H7 (cell line): ENCODE measurements around the gene MKKS. TPM values are rescaled to one million over a fixed set of nuclear protein-coding genes. Genes with fewer than 3 reads are reported as not detected.
A peak's percentile ranks its signal among the peaks of the same experiment; 100 is the strongest.

Experiments used
- DNase-seq: peaks from one replicate; pipeline ENCODE4 v3.0.0; 2012
- H3K27me3 ChIP-seq: 2 replicates; pipeline ENCODE4 v1.6.0; 2011; ENCODE audit warnings: mild to moderate bottlenecking, low read length; ENCODE audit not compliant: control insufficient read depth, insufficient read depth
- H3K36me3 ChIP-seq: replicated peaks from 2 replicates; pipeline ENCODE4 v1.5.1; 2011; ENCODE audit warnings: low read length; ENCODE audit not compliant: control insufficient read depth, insufficient read depth
- H3K4me3 ChIP-seq: 2 replicates; pipeline ENCODE4 v1.5.1; 2011; ENCODE audit warnings: low read depth, mild to moderate bottlenecking, control low read depth, low read length, moderate library complexity; ENCODE audit not compliant: insufficient read depth
- total RNA-seq: library from RNA; depleted of rRNA; stranded (reverse); fragments of >200 nt; shearing (Covaris generic); gene quantifications from 2 replicates; pipeline ENCODE4 v1.2.3, GENCODE V29; 2014

Gene MKKS
- total RNA-seq, 1 experiment from 2014 or later: 14.6 TPM

GRCh38 chr20:10466325-10466724, 32.3 kb upstream of the MKKS start:
- DNase-seq: peak; percentile 21
- H3K4me3 ChIP-seq: no peak overlapping the region
- H3K36me3 ChIP-seq: no peaks in the 10 kb centered on the region
- H3K27me3 ChIP-seq: no peaks in the 10 kb centered on the region

- no peak for DNase-seq
- Histone ChIP-seq H3K4me3 (no peak overlapping the region), H3K27me3 (no peaks in the 10 kb centered on the region), H3K36me3 (no peaks in the 10 kb centered on the region)
These were observed 31.1 kb upstream of the MKKS start for GRCh38 chr20:10465135-10465534.

DNA sequence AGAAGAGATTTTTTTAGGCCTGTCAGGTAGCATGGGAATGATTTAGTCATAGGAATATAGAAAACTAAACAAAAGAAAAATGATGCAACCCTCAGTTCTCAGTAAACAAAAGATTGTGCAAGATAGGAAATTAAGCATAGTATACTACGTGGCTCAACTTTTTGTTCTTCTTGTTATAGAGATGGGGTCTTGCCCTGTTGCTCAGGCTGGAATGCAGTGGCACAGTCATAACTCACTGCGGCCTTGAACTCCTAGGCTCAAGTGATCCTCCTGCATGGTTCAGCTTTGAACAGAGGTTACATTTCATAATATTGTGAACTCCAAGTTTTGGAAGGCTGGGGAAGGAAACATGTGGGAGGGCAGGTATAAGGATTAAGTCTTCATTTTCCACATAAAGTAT, 29.6 kb upstream of the MKKS start:
- no peak overlapping the region for H3K4me3 ChIP-seq
- H3K27me3 ChIP-seq: no peaks in the 10 kb centered on the region
- no peak for DNase-seq
- H3K36me3 ChIP-seq: no peaks in the 10 kb centered on the region

DNA sequence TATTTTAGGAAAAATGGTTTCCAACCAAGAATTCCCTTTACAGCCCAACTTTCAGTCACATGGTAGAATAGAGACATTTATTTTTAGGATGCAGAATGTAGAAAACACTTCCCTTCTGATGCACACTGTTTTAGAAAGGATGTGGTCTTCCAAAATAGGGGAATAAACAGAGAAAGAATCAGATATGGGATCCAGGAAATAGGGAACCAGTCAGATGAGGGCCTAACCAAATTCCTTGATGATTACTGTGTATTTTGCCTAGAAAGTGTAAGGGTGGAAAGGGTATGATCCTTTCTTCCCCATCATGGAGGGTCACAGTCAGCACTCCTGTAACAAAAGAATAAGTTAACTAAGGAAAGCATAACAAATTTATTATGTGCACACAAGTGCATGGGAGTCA, 28.5 kb upstream of the MKKS start:
- Histone ChIP-seq H3K36me3 (no peaks in the 10 kb centered on the region), H3K4me3 (no peak overlapping the region), H3K27me3 (no peaks in the 10 kb centered on the region)
- DNase-seq: no peak

GRCh38 chr20:10461495-10461894, 27.5 kb upstream of the MKKS start:
- no peaks in the 10 kb centered on the region for H3K36me3 ChIP-seq
- no peak for DNase-seq
- no peak overlapping the region for H3K4me3 ChIP-seq
- no peaks in the 10 kb centered on the region for H3K27me3 ChIP-seq

DNA sequence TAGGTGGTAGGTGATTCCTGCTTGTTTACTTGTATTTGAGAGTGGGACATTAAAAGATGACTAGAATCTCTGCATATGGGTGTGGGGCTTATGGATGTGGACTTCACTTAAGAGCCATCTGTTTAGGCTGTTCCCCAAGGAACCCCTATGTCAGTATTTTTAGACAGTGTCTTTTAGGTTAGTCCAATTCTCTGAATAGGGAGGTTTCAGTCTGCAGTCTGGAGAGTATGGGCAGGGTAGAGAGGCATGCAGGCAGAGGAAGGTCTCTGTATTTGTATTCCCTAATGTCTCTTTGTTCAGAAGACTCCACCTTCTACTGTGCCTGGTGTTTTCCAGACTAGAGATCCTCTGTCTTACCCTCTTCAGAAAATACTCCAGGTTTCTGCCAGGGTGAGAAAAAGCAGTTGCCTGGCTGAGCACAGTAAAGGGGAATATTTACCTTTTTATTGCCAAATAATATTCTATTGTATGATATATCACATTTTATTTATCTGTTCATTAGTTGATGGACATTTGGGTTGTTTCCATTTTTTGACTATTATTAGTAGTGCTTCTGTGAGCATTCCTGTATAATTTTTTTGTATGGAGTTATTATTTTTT, 20.2 kb upstream of the MKKS start:
- Histone ChIP-seq H3K27me3 (no peaks in the 10 kb centered on the region), H3K36me3 (no peaks in the 10 kb centered on the region), H3K4me3 (no peak overlapping the region)
- no peak for DNase-seq

DNA sequence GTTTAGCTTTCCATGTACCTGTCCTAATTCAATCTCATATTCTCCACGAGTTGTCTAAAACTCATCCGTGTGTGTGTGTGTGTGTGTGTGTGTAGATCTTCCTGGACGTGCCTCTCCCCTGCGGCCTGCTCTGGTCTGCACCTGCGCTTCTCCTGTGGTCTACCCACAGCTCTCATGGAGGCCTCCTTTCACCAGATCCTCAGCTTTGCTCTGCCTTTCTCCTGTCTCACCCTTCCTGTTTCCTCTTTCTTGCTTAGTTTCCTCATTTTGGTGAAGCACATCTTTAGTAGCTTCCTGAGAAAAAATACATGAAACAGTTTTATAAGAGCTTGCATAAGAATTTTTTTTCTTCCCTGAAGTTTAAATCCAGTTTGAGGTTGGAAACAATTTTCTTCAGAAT, 19.2 kb upstream of the MKKS start:
- Histone ChIP-seq H3K27me3 (no peaks in the 10 kb centered on the region), H3K4me3 (no peak overlapping the region), H3K36me3 (no peaks in the 10 kb centered on the region)
- DNase-seq: no peak

GRCh38 chr20:10449270-10449669, 15.2 kb upstream of the MKKS start:
- Histone ChIP-seq H3K36me3 (no peaks in the 10 kb centered on the region), H3K27me3 (no peaks in the 10 kb centered on the region), H3K4me3 (no peak overlapping the region)
- DNase-seq: no peak

GRCh38 chr20:10448270-10449156, 14.5 kb upstream of the MKKS start:
- H3K4me3 ChIP-seq: no peak overlapping the region
- DNase-seq: peak; percentile 14
- H3K27me3 ChIP-seq: no peaks in the 10 kb centered on the region
- H3K36me3 ChIP-seq: no peaks in the 10 kb centered on the region

DNA sequence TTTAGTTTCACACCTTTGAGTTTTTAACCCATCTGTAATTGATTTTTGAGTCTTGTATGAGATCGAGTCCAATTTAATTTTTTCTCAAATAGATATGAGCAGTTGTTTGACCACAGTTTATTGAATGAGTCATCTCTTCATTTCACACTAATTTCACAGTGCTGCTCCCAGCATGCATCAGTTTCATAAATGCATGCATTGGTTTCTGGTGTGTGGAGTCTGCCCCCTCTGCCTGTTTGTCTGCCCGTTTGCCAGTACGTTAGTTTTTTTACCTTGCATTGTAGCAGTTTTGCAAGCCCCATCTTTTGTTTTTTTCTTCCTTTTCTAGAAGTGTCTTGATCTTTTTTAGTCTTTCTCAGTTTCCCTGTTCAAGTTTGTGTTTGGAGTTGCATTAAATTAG, 13.0 kb upstream of the MKKS start:
- H3K4me3 ChIP-seq: no peak overlapping the region
- no peak for DNase-seq
- no peaks in the 10 kb centered on the region for H3K27me3 ChIP-seq
- no peaks in the 10 kb centered on the region for H3K36me3 ChIP-seq

- Histone ChIP-seq H3K4me3 (no peak overlapping the region), H3K36me3 (no peaks in the 10 kb centered on the region), H3K27me3 (no peaks in the 10 kb centered on the region)
- DNase-seq: no peak
These were observed 11.7 kb upstream of the MKKS start for GRCh38 chr20:10445758-10446157.

- no peak for DNase-seq
- Histone ChIP-seq H3K4me3 (no peak overlapping the region), H3K27me3 (no peaks in the 10 kb centered on the region), H3K36me3 (no peaks in the 10 kb centered on the region)
These were observed 9.9 kb upstream of the MKKS start for GRCh38 chr20:10443936-10444335.

DNA sequence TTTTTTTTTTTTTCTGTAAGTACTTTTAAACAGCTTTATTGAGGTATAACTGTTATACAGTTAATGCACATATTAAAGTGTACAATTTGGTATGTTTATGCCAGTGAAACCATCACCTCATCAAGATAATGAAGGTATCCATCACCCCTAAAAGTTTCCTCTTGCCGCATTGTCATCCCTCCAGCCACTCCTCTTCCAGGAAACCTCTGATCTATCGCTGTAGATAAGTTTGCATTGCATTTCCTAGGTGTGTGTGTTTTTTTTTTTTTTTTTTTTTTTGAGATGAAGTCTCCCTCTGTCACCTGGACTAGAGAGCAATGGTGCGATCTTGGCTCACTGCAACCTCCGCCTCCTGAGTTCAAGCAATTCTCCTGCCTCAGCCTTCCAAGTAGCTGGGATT, 4.2 kb upstream of the MKKS start:
- Histone ChIP-seq H3K27me3 (no peaks in the 10 kb centered on the region), H3K4me3 (no peak overlapping the region), H3K36me3 (no peaks in the 10 kb centered on the region)
- DNase-seq: no peak

- Histone ChIP-seq H3K4me3 (no peak overlapping the region), H3K27me3 (no peaks in the 10 kb centered on the region)
- no peak for DNase-seq
These were observed 2.2 kb upstream of the MKKS start for GRCh38 chr20:10436053-10436699.

More at GRCh38 chr20:10436053-10436699, 2.2 kb upstream of the MKKS start:
- no peaks in the 10 kb centered on the region for H3K36me3 ChIP-seq
